ENCODE data around the gene SKAP1.

SKAP1 gene

DNA sequence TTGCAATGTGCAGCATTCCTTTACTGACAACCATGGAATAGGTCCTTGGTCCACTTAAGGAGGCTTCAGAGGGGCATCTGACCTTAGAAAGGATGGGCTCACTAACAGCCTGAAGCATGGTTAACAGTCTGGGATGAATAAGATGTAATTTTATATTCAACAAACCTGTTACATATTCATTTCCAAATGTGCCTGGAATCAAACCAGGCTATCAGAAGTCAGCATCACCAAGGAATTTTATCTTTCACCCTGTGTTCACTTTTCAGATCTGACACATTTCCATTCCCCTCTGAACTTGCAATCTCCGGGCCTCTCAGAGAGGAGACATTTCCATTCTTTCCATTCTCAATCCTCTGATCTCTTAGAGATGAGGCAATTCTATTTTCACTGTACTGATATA, 260.1 kb downstream of the SKAP1 start:
- Histone ChIP-seq H3K79me2 (ENCODE audit: low read length) (no peaks in the 10 kb centered on the region), H3K27me3 (replicated peaks; ENCODE audit: insufficient read depth, low read length) (no peaks in the 10 kb centered on the region), H3K36me3 (replicated peaks; ENCODE audit: insufficient read depth, low read length) (no peaks in the 10 kb centered on the region), H3K9me3 (replicated peaks; ENCODE audit: insufficient read depth, low read length) (no peaks in the 10 kb centered on the region), H2AFZ (ENCODE audit: low read length) (no peak overlapping the region), H3F3A (ENCODE audit: insufficient read depth, low read length) (no peaks in the 10 kb centered on the region), H3K4me3 (ENCODE audit: low read length) (no peak overlapping the region), H3K9ac (ENCODE audit: low read length) (no peak overlapping the region), H3K9me2 (replicated peaks; ENCODE audit: insufficient read depth, low read length) (no peaks in the 10 kb centered on the region), H3K4me1 (ENCODE audit: low read length) (no peaks in the 10 kb centered on the region), H4K20me1 (ENCODE audit: insufficient read depth, low read length) (no peaks in the 10 kb centered on the region), H3K4me2 (ENCODE audit: low read depth, low read length) (no peak overlapping the region), H3K27ac (ENCODE audit: low read length) (no peak overlapping the region)
- TF ChIP-seq, protein P1, sequence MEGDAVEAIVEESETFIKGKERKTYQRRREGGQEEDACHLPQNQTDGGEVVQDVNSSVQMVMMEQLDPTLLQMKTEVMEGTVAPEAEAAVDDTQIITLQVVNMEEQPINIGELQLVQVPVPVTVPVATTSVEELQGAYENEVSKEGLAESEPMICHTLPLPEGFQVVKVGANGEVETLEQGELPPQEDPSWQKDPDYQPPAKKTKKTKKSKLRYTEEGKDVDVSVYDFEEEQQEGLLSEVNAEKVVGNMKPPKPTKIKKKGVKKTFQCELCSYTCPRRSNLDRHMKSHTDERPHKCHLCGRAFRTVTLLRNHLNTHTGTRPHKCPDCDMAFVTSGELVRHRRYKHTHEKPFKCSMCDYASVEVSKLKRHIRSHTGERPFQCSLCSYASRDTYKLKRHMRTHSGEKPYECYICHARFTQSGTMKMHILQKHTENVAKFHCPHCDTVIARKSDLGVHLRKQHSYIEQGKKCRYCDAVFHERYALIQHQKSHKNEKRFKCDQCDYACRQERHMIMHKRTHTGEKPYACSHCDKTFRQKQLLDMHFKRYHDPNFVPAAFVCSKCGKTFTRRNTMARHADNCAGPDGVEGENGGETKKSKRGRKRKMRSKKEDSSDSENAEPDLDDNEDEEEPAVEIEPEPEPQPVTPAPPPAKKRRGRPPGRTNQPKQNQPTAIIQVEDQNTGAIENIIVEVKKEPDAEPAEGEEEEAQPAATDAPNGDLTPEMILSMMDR (IDR thresholded peaks at IDR 0.05; ENCODE audit: low read length) = no peak
- TF ChIP-seq EZH2phosphoT487 (IDR thresholded peaks at IDR 0.05; ENCODE audit: low read length) (no peak), EZH2 (optimal IDR thresholded peaks at IDR 0.05; ENCODE audit: low read depth, low read length) (no peak)
- DNase-seq = no peak

DNA sequence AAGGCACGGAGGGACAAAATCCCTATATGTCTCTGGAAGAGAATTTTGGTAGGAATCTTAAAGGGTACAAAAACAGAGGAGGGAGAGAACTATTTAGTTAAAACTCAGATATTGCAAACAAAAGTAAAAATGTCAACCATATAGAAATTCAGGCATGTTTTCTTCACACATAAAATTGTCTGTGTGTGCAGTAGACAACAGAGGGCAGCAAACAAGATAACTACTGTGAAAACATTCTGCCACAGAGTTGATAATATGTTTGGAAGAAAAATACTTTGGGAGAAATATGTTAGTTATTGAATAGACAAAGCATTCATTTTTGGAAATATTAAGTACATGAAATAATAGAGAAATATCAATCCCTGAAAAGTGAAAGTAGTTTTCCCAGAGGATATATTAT, 266.2 kb downstream of the SKAP1 start:
- no peaks in the 10 kb centered on the region for H3K36me3 ChIP-seq (replicated peaks; ENCODE audit: insufficient read depth, low read length)
- H3K4me2 ChIP-seq (ENCODE audit: low read depth, low read length) = peak overlapping the region; percentile 56; the same call in 1 of the 2 replicates
- H2AFZ ChIP-seq (ENCODE audit: low read length) = no peak overlapping the region
- TF ChIP-seq EZH2 (optimal IDR thresholded peaks at IDR 0.05; ENCODE audit: low read depth, low read length) (no peak), EZH2phosphoT487 (IDR thresholded peaks at IDR 0.05; ENCODE audit: low read length) (no peak)
- TF ChIP-seq, protein P1 (IDR thresholded peaks at IDR 0.05; ENCODE audit: low read length) = peak; percentile 24
- no peak overlapping the region for H3K9ac ChIP-seq (ENCODE audit: low read length)
- H3K27ac ChIP-seq (ENCODE audit: low read length) = no peak overlapping the region
- no peak overlapping the region for H3K4me3 ChIP-seq (ENCODE audit: low read length)
- no peak for DNase-seq
- H3K79me2 ChIP-seq (ENCODE audit: low read length) = no peaks in the 10 kb centered on the region
- H4K20me1 ChIP-seq (ENCODE audit: insufficient read depth, low read length) = no peaks in the 10 kb centered on the region
- no peaks in the 10 kb centered on the region for H3K9me2 ChIP-seq (replicated peaks; ENCODE audit: insufficient read depth, low read length)
- no peaks in the 10 kb centered on the region for H3K4me1 ChIP-seq (ENCODE audit: low read length)
- no peaks in the 10 kb centered on the region for H3F3A ChIP-seq (ENCODE audit: insufficient read depth, low read length)
- H3K27me3 ChIP-seq (replicated peaks; ENCODE audit: insufficient read depth, low read length) = no peaks in the 10 kb centered on the region
- no peaks in the 10 kb centered on the region for H3K9me3 ChIP-seq (replicated peaks; ENCODE audit: insufficient read depth, low read length)

DNA sequence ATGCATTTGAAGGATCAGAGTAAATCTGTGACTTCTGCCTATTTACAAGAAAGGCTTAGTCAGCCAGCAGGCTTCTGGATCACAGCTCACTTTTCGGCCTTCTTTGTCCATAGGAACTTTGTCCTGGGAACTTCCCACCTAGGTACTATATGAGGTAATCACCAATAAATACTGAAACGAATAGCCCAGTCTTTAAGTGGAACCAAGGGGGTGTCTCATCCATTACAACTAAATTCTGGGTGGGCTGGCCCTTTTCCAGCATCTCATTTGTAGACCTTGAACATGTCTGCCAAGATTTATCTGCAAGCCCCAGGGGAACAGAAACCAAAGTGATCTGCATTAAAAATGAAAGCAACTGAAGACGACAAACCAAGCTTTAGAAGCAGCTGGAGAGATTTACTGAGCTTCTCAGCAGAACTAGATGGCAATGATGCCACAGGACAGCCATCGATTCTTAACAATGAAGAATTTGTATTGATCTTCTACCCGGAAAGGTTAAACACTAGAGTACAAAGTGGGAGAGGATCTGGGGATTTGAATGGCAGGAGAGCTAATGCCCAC, 267.0 kb downstream of the SKAP1 start:
- peak; percentile 50 for DNase-seq
- no peaks in the 10 kb centered on the region for H3F3A ChIP-seq (ENCODE audit: insufficient read depth, low read length)
- peak overlapping the region; percentile 47 for H2AFZ ChIP-seq (ENCODE audit: low read length)
- no peaks in the 10 kb centered on the region for H4K20me1 ChIP-seq (ENCODE audit: insufficient read depth, low read length)
- no peaks in the 10 kb centered on the region for H3K27me3 ChIP-seq (replicated peaks; ENCODE audit: insufficient read depth, low read length)
- no peaks in the 10 kb centered on the region for H3K9me3 ChIP-seq (replicated peaks; ENCODE audit: insufficient read depth, low read length)
- H3K36me3 ChIP-seq (replicated peaks; ENCODE audit: insufficient read depth, low read length) = no peaks in the 10 kb centered on the region
- no peaks in the 10 kb centered on the region for H3K9me2 ChIP-seq (replicated peaks; ENCODE audit: insufficient read depth, low read length)
- TF ChIP-seq, protein P1 (IDR thresholded peaks at IDR 0.05; ENCODE audit: low read length) = no peak
- TF ChIP-seq EZH2phosphoT487 (IDR thresholded peaks at IDR 0.05; ENCODE audit: low read length) (no peak), EZH2 (optimal IDR thresholded peaks at IDR 0.05; ENCODE audit: low read depth, low read length) (no peak)
- H3K4me2 ChIP-seq (ENCODE audit: low read depth, low read length) = peak overlapping the region; percentile 56
- no peak overlapping the region for H3K9ac ChIP-seq (ENCODE audit: low read length)
- no peaks in the 10 kb centered on the region for H3K4me1 ChIP-seq (ENCODE audit: low read length)
- peak overlapping the region; percentile 33; the same call in 1 of the 2 replicates for H3K4me3 ChIP-seq (ENCODE audit: low read length)
- no peaks in the 10 kb centered on the region for H3K79me2 ChIP-seq (ENCODE audit: low read length)
- H3K27ac ChIP-seq (ENCODE audit: low read length) = no peak overlapping the region
